Fibroblast of skin of right quadriceps (primary cell): ENCODE data around the gene UFSP2.

ENCODE experiments used
- DNase-seq: peaks from one replicate; pipeline ENCODE4 v3.0.0-alpha.2; 2013

Gene UFSP2

DNA sequence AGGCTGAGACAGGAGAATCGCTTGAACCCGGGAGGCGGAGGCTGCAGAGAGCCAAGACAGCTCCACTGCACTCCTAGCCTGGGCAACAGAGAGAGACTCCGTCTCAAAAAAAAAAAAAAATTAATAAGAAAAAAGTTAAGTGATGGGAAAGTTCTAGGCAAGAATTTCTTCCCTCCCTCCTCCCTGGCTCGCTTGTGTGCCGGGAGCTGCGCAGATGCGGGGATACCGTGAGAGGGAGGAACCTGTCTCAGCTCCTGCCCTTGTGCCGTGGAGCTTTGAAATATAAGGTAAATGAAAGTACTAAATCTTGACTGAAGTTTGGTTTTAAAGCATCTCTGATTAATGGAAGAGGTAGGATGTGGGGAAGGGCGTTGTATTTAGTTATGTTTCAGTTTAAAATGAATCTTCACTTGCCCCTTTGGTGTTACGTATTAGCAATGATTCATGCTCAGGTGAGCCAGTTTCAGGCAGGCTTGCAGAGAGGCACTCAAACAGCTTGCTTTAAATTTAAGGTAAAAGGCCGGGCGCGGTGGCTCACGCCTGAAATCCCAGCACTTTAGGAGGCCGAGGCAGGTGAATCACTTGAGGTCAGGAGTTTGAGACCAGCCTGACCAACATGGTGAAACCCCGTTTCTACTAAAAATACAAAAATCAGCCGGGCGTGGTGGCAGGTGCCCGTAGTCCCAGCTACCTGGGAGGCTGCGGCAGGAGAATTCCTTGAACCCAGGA, 1.4 kb upstream of the UFSP2 start:
- no peak for DNase-seq

DNA sequence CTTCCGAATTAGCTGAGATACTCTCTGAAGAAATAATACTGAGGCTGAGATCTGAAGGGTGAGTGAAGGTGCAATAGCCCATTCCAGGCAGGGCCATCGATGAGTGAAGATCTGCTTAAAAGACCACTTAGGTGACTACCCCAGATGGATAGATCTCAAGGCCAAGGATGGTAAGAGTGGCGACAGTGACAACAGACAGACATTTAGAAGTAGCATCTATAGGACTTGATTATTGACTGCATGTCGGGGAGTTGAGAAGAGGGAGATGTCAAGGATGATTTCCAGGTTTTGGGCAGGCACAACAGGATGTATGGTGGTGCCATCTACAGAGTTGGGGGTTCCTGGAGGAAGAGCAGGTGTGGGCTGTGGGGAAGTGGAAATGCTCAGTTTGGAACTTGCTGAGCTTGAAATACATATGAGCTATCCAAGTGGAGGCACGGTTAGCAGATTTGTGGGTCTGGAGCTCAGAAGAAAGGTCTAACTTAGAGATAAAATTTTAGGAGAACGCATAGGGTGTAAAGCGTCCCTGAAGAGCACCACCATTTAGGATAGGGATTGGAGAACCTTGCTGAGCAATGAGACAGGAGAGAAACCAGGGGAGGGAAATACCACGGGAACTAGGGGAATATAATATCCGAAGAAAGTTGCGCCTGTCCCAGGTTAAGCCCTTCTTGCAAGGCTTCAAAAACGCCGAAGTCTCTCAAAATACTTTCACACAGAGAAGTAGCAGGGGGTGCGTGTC, 688 bp downstream of the UFSP2 start:
- no peak for DNase-seq

DNA sequence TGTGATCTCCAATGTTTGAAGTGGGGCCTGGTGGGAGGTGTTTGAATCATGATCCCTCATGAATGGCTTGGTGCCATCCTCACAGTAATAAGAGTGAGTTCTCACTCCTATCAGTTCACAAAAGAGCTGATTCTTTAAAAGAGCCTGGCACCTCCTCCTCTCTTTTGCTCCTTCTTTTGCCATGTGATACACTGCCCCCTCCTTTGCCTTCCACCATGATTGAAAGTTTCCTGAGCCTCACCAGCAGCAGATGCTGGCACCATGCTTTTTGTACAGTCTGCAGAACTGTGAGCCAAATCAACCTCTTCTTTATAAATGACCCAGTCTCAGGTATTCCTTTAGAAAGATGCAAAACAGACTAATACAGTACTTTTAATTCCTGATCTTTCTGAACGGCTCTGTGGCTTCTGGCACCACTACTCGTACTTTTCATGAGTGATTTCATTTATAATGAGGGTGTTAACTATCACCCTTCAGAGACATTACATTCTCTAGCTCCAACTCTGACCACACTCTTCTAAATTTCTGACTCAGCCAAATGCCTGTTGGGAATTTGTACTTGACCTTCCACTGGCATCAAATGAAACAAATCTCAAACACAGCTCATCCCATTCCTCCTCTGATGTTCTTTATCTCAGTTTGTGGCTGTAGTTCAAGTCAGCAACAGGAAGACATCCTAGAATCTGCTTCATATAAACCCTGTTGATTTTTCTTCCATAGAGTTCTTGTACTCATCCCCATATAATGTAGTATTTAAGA, 4.2 kb downstream of the UFSP2 start:
- DNase-seq: peak; percentile 72

DNA sequence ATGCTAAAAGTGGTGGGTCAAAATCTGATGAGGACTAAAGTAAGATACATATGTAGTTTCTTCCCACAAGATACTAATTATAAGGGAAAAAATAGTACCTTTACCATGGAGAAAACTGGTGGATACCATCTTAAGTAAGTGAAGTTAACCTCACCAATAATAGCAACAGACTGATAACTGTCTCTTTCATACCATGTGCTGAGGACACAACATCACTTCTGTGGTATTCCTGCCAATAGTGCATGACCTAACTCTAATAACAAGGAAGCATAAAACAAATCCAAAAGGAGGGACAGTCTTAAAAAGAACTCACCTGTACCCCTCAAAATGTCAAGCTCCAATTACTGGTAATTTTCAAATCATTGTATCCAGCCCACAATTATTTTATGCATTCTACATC, 8.8 kb downstream of the UFSP2 start:
- DNase-seq: no peak

DNA sequence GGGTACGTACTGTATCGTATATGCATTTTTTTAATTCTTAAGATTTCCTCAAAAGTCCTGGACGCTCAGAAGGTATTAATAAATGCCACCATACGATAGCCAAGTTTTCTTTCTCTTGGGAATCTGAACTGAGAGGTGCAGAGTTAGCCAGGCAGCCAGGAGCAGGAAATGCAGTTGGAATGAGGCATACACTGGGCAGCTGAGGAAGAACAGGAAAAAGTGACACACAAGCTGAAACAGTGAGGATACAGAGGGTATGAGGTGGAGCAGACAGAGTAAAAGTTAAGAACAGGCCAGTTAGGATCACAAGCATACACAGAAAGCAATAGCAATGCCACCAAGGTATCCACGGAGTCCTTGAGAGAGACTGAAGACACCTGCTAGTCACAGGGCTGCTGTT, 13.4 kb downstream of the UFSP2 start:
- no peak for DNase-seq

DNA sequence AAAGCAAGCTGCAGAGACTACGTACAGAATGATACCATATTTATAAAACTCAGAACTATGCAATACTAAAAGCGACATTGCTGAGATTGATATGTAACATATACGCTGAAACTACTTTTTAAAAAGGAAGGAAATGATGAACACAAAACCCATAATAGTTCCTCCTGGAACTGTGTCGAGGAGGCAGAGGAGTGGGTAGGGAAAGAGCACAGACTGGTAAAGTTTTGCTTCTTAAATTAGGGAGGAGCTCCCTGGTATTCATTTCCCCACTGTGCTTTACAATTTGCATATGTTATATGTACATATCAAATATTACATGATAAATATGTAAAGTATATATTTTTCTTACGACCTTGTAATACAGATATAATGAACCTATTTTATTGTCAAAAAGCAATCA, 13.9 kb downstream of the UFSP2 start:
- DNase-seq: no peak

DNA sequence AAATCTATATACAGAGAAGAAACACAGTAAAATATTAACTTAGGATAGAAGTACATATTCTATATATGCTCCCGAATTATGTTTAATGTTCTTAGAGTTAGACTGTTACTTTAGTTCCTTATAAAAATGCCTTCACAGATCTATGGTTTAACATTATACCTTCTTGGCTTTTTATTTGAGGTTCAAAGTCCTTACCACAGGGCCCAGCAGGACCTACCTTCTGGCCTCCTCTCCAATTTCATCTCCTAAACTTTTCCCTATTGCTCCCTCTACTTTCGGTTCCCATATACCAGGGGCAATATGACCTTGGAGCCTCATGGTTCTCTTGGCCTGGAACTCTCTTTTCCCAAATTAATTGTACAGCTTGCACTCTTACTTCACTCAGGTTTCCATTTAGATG, 17.3 kb downstream of the UFSP2 start:
- DNase-seq: no peak

DNA sequence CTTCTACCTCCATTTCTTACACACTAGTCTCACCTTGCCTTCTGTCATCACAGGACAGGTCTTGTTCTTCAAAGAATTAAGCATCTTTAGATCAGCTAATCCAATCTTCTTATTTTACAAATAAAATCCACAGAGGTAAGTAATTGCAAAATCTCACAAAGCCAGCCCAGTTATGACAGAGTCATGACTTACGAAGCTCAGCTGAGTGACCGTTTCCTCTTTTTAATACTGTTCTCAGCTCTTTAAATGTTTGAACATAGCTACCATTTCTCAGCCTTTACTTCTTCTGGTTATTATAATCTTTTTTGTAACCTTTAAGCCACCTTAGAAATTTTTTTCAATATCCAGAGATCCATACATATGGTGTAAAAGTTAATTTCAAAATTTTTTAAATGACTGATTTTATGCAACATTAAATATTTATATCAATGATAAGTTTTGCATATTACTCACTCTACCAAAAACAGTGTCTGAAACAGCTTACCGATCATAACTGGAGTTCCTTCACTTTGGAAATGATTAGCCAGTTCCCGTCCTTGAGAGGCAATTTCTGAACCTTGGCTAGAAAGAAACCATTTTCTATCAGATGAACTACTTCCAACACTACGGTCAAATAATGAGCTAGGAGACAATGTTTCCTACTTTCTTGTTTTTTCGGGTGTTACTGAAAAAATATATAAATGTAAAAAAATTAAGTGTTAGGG, 20.3 kb downstream of the UFSP2 start:
- DNase-seq: no peak

DNA sequence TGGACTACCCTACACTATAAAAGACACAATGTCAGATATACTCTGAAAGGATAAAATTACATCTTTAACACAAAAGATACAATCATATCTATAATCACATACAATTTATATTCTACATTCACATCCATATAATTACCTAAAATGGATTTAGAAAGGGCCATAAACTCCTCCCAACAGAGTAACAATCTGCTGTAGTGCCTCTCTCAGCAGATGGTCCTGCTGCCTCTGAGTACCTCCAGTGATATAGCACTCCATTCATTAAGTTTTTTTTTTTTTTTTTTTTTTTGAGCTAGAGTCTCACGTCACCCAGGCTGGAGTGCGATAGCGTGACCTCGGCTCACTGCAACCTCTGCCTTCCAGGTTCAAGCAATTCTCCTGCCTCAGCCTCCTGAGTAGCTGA, 21.7 kb downstream of the UFSP2 start:
- no peak for DNase-seq

DNA sequence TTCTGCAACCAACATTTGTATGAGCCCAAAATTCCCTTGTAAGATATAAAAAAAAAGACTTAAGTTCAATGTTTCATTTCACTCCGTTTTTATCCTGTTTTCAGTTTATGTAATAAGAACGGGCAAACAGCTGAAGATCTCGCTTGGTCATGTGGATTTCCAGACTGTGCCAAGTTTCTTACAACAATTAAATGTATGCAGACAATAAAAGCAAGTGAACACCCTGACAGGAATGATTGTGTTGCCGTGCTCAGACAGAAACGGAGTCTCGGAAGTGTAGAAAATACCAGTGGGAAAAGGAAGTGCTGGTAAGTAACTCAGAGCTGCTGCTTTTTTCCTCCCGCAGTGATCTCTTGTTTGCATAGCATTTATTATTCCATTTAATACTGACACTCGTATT, 26.3 kb downstream of the UFSP2 start:
- DNase-seq: no peak

DNA sequence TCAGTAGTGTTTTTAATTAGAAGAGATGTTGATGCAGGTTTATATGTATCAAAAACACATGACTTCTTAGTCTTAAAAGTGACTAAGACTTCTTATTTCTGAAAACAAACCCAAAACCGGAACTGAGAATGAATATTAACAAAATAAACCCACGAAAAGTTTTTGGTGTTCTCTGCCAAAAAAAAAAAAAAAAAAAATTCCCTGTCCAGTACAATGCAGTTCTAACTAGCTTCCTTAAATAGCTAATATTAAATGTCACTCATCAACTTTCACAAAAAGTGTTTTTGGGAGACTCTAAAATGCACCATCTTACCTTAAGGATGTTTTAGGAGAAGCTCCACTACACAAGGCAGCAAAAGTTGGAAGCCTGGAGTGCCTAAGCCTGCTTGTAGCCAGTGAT, 27.1 kb downstream of the UFSP2 start:
- DNase-seq: no peak

DNA sequence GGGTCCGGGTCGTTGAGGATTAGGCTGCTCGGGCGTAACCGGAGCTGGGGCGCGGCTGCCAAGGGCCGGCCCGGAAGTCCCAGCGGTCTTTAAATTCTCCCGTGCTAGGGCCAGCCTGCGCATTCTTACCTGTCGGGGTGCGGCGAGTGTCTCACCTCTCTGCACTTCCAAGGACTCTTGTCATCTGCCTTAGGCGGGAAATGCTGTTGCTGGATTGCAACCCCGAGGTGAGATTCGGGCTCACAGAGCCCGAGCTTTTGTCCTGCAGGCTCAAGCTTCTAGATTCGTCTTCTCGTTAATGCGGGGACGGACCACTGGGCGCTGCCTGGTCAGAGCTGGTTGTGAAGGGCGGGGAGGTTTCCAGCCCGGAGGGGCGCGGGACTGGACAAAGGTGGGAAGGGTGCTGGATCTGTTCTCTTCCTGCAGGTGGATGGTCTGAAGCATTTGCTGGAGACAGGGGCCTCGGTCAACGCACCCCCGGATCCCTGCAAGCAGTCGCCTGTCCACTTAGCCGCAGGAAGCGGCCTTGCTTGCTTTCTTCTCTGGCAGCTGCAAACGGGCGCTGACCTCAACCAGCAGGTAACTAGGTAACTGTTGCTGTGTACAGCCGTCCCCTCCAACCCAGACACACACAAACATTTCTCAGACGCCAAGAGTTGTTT, 28.9 kb downstream of the UFSP2 start, which contains the start of gene ANKRD37:
ANKRD37 (plus strand) TSS at position 118 of the 662 bp plus-strand sequence; CDS start at position 201, 83 bp downstream.
- peak; percentile 6 for DNase-seq

DNA sequence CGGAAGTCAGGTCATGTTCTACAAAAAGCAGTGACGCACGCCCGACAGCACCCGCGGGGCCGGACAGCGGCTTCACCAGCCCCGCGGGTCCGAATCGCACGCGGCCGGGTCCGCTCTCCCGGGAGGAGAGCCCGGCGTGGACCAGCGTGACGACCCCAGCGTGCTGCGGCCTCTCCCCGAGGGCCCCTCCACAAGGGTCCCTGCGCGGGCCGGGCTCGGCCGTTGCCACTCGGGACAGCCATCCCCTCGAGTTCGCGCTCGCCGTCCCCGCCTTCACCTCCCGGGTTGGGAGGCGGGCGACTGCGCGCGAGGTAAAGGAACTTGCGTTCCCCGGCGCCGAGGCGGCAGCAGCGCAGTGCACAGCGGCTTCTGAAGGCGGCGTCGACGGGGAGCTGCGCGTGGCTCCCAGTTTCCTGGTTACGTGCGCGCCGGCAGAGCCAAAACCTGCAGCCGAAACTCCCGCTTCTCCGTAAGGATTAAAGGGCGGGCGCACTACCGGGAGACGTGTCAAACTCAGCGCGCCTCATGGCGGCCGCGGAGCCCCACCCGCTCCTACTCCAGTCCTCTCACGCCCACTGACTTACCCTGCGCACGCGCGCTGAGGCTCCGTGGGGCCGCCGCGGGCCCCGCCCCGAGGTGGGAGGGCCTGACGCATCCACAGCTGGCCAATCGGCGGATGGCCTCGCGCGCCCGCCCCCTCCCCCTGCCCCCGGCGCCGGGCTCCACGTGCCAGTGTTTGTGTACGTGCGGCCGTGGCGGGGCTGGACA, 29.6 kb downstream of the UFSP2 start:
- DNase-seq: peak; percentile 98

DNA sequence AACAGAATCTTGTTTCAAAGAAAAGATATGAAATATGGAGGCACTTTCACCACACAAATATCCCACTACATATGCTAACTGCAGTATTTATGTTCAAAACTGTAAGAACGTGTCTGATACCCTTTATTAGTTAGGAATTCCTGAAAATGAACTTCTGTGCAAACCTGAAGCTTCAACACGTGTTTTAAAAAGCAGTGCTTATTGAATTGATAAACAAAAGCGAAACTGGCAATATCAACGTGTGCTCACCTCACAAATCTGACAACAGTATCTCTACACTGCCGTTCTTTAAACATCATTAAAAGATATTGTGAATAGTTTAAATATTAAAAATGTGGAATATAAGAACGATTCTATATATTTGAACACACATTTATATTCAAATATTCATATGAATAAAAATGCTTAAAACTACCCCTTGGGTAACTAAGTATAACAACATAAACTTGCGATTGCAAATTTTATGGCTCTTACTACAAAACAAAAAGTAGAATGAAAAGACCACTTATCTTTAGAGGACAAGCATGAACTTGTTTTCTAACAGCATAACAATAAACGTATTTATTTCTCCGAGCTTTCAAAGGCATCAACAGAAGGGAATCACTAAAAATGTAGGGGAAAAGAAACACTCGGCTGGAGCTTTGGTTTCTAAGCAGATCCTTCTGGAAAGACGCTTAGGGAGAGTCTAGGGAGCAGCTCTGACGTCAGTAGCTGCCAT, 30.4 kb downstream of the UFSP2 start, which contains the start of gene LRP2BP:
LRP2BP (minus strand) TSS at position 687 of the 718 bp plus-strand sequence. CDS start 17,738 bp downstream, outside the sequence.
- no peak for DNase-seq

DNA sequence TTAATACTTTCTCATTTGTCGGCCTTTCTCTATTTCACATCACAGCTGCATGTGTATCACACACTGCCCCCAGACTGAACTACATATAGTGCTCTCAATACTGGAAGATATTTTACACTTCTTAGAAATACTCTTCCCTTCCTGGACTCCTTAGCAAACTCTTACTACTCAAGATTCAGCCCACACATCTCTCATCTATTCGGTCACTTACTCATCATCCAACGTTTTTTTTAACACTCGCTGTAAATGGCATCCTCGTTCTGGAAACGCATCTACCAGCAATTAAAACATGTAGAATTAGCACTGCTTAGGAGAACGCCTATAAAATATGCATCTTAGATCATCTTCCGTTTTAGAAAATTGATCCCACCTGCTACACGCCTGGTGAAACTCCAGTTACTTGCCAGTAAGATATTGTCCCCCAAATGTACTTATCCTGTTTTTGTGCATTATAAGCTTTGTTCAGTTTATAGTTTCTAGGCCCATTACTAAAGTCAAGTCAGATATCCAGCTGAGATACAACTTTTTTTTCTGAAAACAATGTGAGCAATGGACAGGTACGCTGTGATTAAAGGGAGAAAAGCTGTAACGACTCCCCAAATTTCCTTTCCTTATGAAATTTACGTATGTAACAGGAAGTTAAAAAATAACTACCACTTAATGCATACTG, 31.1 kb downstream of the UFSP2 start:
- DNase-seq: peak; percentile 31

DNA sequence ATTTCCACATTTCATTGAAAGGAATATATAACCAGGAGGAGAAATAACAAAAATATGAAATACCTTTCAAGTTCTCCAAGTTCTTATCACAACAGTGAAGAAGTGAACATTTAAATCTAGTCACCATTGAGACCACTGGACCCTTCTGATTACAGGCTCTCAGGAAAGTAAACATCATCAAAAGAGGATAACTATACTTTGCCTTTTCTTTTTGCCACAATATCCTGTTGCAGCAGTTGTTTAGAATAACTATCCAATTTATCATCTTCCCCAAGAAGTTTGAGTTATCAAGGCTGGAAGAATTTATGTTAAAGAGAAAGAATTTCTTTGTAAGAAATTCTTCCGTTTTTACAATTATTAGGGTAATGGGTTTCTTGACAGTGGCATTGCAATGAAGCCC, 33.6 kb downstream of the UFSP2 start:
- no peak for DNase-seq

DNA sequence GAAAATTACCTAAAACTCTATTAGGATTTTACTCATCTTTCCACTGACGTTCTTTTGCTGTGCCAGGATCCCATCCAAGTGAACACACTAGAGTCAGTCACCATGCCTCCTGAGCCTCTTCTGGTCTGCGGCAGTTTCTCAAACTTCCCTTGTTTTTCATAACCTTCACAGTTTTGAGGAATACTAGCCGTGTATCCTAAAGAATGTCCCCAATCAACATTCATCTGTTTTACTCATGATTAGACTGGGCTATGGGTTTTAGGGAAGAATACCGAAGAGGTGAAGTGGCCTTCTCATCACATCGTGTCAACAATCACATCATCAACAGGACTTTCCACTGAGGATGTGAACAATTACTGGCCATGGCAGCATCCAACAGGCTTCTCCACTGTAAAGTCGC, 34.8 kb downstream of the UFSP2 start:
- DNase-seq: no peak

DNA sequence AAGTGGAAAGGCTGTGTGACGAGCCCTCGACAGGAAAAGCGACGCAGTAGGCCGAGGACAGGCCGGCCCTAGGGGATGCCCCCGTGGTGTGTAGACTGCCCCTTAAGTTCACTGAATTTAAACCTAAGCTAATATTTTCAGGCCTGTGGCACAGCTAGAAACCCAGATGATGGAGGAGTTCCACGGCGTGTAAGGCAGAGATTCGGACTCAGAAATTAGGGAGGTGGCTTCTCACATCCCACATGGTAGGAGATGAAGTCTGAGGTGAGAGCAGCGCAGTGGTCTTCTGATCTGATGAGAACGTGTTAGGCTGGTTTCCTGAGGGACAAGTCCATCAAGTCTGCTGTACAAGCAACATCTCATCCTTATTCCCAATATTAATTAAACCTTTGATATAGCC, 37.8 kb downstream of the UFSP2 start:
- no peak for DNase-seq

DNA sequence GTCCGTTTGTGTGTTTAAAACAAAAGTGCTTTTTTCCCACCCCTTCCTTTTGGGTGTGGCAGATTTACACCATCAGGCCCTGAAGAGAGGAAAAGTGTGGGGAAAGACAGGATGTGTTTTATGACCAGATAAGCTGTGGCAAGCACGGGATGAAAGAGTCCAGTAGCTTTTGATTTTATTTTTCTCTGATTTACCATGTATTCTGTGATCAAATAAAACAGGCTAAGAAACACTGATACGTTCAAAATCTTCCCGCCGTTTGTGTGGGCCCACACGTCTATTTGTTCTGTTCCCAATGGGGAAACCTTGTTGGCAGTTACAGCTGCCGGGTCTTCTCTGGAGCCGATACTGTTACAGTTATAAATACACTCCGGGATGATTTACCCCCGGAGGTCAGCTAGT, 40.8 kb downstream of the UFSP2 start:
- peak; percentile 26 for DNase-seq

DNA sequence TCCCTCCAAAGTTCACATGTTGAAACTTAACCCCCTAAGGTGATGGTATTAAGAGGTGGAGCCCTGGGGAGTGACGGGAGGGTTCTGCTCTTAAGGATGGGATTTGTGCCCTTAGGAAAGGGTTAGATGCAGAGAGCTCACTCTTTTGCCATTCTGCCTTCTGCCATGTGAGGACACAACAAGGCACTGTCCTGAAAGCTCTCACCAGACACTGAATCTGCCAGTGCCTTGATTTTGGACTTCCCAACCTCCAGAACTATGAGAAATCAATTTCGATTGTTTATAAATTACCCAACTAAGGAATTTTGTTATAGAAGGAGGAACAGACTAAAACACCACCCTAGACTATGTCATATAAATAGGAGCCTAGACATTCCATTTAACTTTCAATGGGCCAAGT, 41.7 kb downstream of the UFSP2 start:
- no peak for DNase-seq
